Measurements from ENCODE around the gene BMS1.

BMS1 gene

GRCh38 chr10:42871823-42872222, 89.2 kb downstream of the BMS1 start:
- no peak for DNase-seq (ENCODE audit: low spot score in 2 of 2)
- Mint-ChIP-seq H3K27me3 (peaks cover 13% of the 10 kb centered on the region), H3K4me1 (no peaks in the 10 kb centered on the region), H3K9me3 (no peaks in the 10 kb centered on the region), H3K4me3 (no peak overlapping the region), H3K36me3 (ENCODE audit: insufficient read depth) (no peaks in the 10 kb centered on the region), H3K27ac (ENCODE audit: low read depth) (no peak overlapping the region)
- ATAC-seq (replicated peaks; ENCODE audit: extremely low read depth, poor library complexity, severe bottlenecking): no peak

- no peak overlapping the region for H3K4me3 Mint-ChIP-seq
- H3K4me1 Mint-ChIP-seq: no peaks in the 10 kb centered on the region
- peaks cover 13% of the 10 kb centered on the region for H3K27me3 Mint-ChIP-seq
- no peak overlapping the region for H3K27ac Mint-ChIP-seq (ENCODE audit: low read depth)
- no peak for ATAC-seq (replicated peaks; ENCODE audit: extremely low read depth, poor library complexity, severe bottlenecking)
- H3K9me3 Mint-ChIP-seq: no peaks in the 10 kb centered on the region
- H3K36me3 Mint-ChIP-seq (ENCODE audit: insufficient read depth): no peaks in the 10 kb centered on the region
- no peak for DNase-seq (ENCODE audit: low spot score in 2 of 2)
Measured at GRCh38 chr10:42872865-42873435, 90.4 kb downstream of the BMS1 start.

GRCh38 chr10:42874713-42875387, 92.3 kb downstream of the BMS1 start:
- H3K4me1 Mint-ChIP-seq: no peaks in the 10 kb centered on the region
- no peak overlapping the region for H3K4me3 Mint-ChIP-seq
- no peaks in the 10 kb centered on the region for H3K36me3 Mint-ChIP-seq (ENCODE audit: insufficient read depth)
- DNase-seq (ENCODE audit: low spot score in 2 of 2): no peak
- ATAC-seq (replicated peaks; ENCODE audit: extremely low read depth, poor library complexity, severe bottlenecking): no peak
- no peak overlapping the region for H3K27ac Mint-ChIP-seq (ENCODE audit: low read depth)
- no peaks in the 10 kb centered on the region for H3K9me3 Mint-ChIP-seq
- H3K27me3 Mint-ChIP-seq: peaks cover 13% of the 10 kb centered on the region

GRCh38 chr10:42875388-42875755, 92.8 kb downstream of the BMS1 start:
- H3K27ac Mint-ChIP-seq (ENCODE audit: low read depth): no peak overlapping the region
- no peak for DNase-seq (ENCODE audit: low spot score in 2 of 2)
- H3K4me1 Mint-ChIP-seq: no peaks in the 10 kb centered on the region
- no peak overlapping the region for H3K4me3 Mint-ChIP-seq
- H3K27me3 Mint-ChIP-seq: peaks cover 13% of the 10 kb centered on the region
- no peak for ATAC-seq (replicated peaks; ENCODE audit: extremely low read depth, poor library complexity, severe bottlenecking)
- H3K9me3 Mint-ChIP-seq: no peaks in the 10 kb centered on the region
- H3K36me3 Mint-ChIP-seq (ENCODE audit: insufficient read depth): no peaks in the 10 kb centered on the region

GRCh38 chr10:42875798-42876341, 93.3 kb downstream of the BMS1 start:
- Mint-ChIP-seq H3K27me3 (peaks cover 13% of the 10 kb centered on the region), H3K9me3 (no peaks in the 10 kb centered on the region), H3K4me3 (no peak overlapping the region), H3K27ac (ENCODE audit: low read depth) (no peak overlapping the region), H3K4me1 (no peaks in the 10 kb centered on the region), H3K36me3 (ENCODE audit: insufficient read depth) (no peaks in the 10 kb centered on the region)
- no peak for DNase-seq (ENCODE audit: low spot score in 2 of 2)
- no peak for ATAC-seq (replicated peaks; ENCODE audit: extremely low read depth, poor library complexity, severe bottlenecking)

GRCh38 chr10:42876476-42876875, 93.9 kb downstream of the BMS1 start:
- Mint-ChIP-seq H3K36me3 (ENCODE audit: insufficient read depth) (no peaks in the 10 kb centered on the region), H3K9me3 (no peaks in the 10 kb centered on the region), H3K4me3 (no peak overlapping the region), H3K27me3 (peaks cover 9% of the 10 kb centered on the region), H3K4me1 (no peaks in the 10 kb centered on the region), H3K27ac (ENCODE audit: low read depth) (no peak overlapping the region)
- DNase-seq (ENCODE audit: low spot score in 2 of 2) (no peak), ATAC-seq (replicated peaks; ENCODE audit: extremely low read depth, poor library complexity, severe bottlenecking) (no peak)

- Mint-ChIP-seq H3K36me3 (ENCODE audit: insufficient read depth) (no peaks in the 10 kb centered on the region), H3K27me3 (peaks cover 5% of the 10 kb centered on the region), H3K4me3 (no peak overlapping the region), H3K27ac (ENCODE audit: low read depth) (no peak overlapping the region), H3K9me3 (peaks cover under 1% of the 10 kb centered on the region), H3K4me1 (no peaks in the 10 kb centered on the region)
- ATAC-seq (replicated peaks; ENCODE audit: extremely low read depth, poor library complexity, severe bottlenecking) (no peak), DNase-seq (ENCODE audit: low spot score in 2 of 2) (no peak)
Measured at GRCh38 chr10:42876945-42877344, 94.3 kb downstream of the BMS1 start.

- Mint-ChIP-seq H3K36me3 (ENCODE audit: insufficient read depth) (no peaks in the 10 kb centered on the region), H3K4me3 (no peak overlapping the region), H3K9me3 (peaks cover 7% of the 10 kb centered on the region), H3K4me1 (no peaks in the 10 kb centered on the region), H3K27me3 (no peaks in the 10 kb centered on the region), H3K27ac (ENCODE audit: low read depth) (no peak overlapping the region)
- ATAC-seq (replicated peaks; ENCODE audit: extremely low read depth, poor library complexity, severe bottlenecking) (no peak), DNase-seq (ENCODE audit: low spot score in 2 of 2) (no peak)
Measured at GRCh38 chr10:42877496-42878030, 95.0 kb downstream of the BMS1 start.

- ATAC-seq (replicated peaks; ENCODE audit: extremely low read depth, poor library complexity, severe bottlenecking): no peak
- DNase-seq (ENCODE audit: low spot score in 2 of 2): no peak
- H3K9me3 Mint-ChIP-seq: peaks cover 12% of the 10 kb centered on the region
- H3K27ac Mint-ChIP-seq (ENCODE audit: low read depth): no peak overlapping the region
- H3K4me3 Mint-ChIP-seq: no peak overlapping the region
- no peaks in the 10 kb centered on the region for H3K36me3 Mint-ChIP-seq (ENCODE audit: insufficient read depth)
- no peaks in the 10 kb centered on the region for H3K4me1 Mint-ChIP-seq
- H3K27me3 Mint-ChIP-seq: no peaks in the 10 kb centered on the region
Measured at GRCh38 chr10:42878134-42878820, 95.7 kb downstream of the BMS1 start.

- H3K4me3 Mint-ChIP-seq: no peak overlapping the region
- no peaks in the 10 kb centered on the region for H3K36me3 Mint-ChIP-seq (ENCODE audit: insufficient read depth)
- peaks cover 12% of the 10 kb centered on the region for H3K9me3 Mint-ChIP-seq
- no peaks in the 10 kb centered on the region for H3K27me3 Mint-ChIP-seq
- H3K27ac Mint-ChIP-seq (ENCODE audit: low read depth): no peak overlapping the region
- DNase-seq (ENCODE audit: low spot score in 2 of 2) (no peak), ATAC-seq (replicated peaks; ENCODE audit: extremely low read depth, poor library complexity, severe bottlenecking) (no peak)
- H3K4me1 Mint-ChIP-seq: no peaks in the 10 kb centered on the region
Measured at GRCh38 chr10:42878821-42879195, 96.2 kb downstream of the BMS1 start.

- no peaks in the 10 kb centered on the region for H3K36me3 Mint-ChIP-seq (ENCODE audit: insufficient read depth)
- H3K9me3 Mint-ChIP-seq: peaks cover 12% of the 10 kb centered on the region
Measured at GRCh38 chr10:42879380-42880254, 97.0 kb downstream of the BMS1 start.

GRCh38 chr10:42880255-42880620, 97.6 kb downstream of the BMS1 start:
- ATAC-seq (replicated peaks; ENCODE audit: extremely low read depth, poor library complexity, severe bottlenecking): no peak
- H3K27me3 Mint-ChIP-seq: no peaks in the 10 kb centered on the region
- H3K4me1 Mint-ChIP-seq: no peaks in the 10 kb centered on the region
- no peak overlapping the region for H3K27ac Mint-ChIP-seq (ENCODE audit: low read depth)
- no peaks in the 10 kb centered on the region for H3K36me3 Mint-ChIP-seq (ENCODE audit: insufficient read depth)
- peaks cover 12% of the 10 kb centered on the region for H3K9me3 Mint-ChIP-seq
- H3K4me3 Mint-ChIP-seq: no peak overlapping the region
- DNase-seq (ENCODE audit: low spot score in 2 of 2): no peak

More at GRCh38 chr10:42879380-42880254, 97.0 kb downstream of the BMS1 start:
- no peak for ATAC-seq (replicated peaks; ENCODE audit: extremely low read depth, poor library complexity, severe bottlenecking)
- H3K4me3 Mint-ChIP-seq: no peak overlapping the region
- no peaks in the 10 kb centered on the region for H3K27me3 Mint-ChIP-seq
- DNase-seq (ENCODE audit: low spot score in 2 of 2): no peak
- no peaks in the 10 kb centered on the region for H3K4me1 Mint-ChIP-seq
- no peak overlapping the region for H3K27ac Mint-ChIP-seq (ENCODE audit: low read depth)
